HCT116 (cell line): ENCODE data around the gene AIFM1. TPM values are rescaled to one million over a fixed set of nuclear protein-coding genes. Genes with fewer than 3 reads are reported as not detected.

Experiments used
- ATAC-seq: fragments of 200-7000 bp; cut with Tn5 transposase; 2 replicates; pipeline ENCODE4 v1.9.1; 2020; ENCODE audit warnings: mild to moderate bottlenecking, moderate library complexity
- BruUV-seq: library from RNA; stranded (reverse); fragments of 400-500 nt; replicated peaks from 2 replicates; lab custom pipeline; 2021; lab: Mats Ljungman, UMichigan
- CTCF ChIA-PET: fragments of 300-600 bp; sonication (Branson Sonifier 250); formaldehyde crosslinking; loops from one replicate; lab custom pipeline; 2021; ENCODE audit warnings: antibody characterized with exemption; lab: Charles Lee
- POLR2A ChIA-PET: fragments of 300-600, 350-600 bp; sonication (Branson Sonifier 250); formaldehyde crosslinking; loops from one replicate; lab custom pipeline; 2021; ENCODE audit warnings: antibody characterized with exemption; lab: Charles Lee
- RAD21 ChIA-PET, 2 experiments: fragments of 300-600 bp; sonication (Branson Sonifier 250); formaldehyde crosslinking; loops; one replicate each; lab custom pipeline; 2023; ENCODE audit warnings: low total read pairs in 2 of 2; ENCODE audit not compliant: uncharacterized antibody in 2 of 2, unreplicated experiment in 2 of 2, low non-redundant PET in 1 of 2; lab: Charles Lee
- DNase-seq: peaks from one replicate; pipeline ENCODE4 v3.0.0-alpha.2; 2010; ENCODE audit warnings: low read depth, low spot score
- H2AFZ ChIP-seq: fragments of 200-600 bp; shearing (Covaris generic), sonication (generic); 2 replicates; pipeline ENCODE4 v1.6.1; 2017; ENCODE audit warnings: low read depth, mixed run types, mixed read lengths, antibody characterized with exemption, low read length; ENCODE audit not compliant: poor library complexity, severe bottlenecking
- H3K27ac ChIP-seq: 2 replicates; pipeline ENCODE4 v1.5.1; 2012; ENCODE audit warnings: low read depth, low read length
- H3K27me3 ChIP-seq: fragments of 200-600 bp; sonication (generic); 2 replicates; pipeline ENCODE4 v1.6.1; 2016; ENCODE audit warnings: mixed run types, low read length, mixed read lengths; ENCODE audit not compliant: insufficient read depth
- H3K36me3 ChIP-seq, 2 experiments: fragments of 200-500 bp in 1 of 2; fragments of 200-600 bp in 1 of 2; sonication (Bioruptor generic) in 1 of 2; sonication (generic) in 1 of 2; 2 replicates each; pipeline versions ENCODE4 v1.5.1 to v1.6.1; 2014 to 2016; ENCODE audit warnings: low read length in 2 of 2, inconsistent platforms in 1 of 2, mixed read lengths in 1 of 2, mixed run types in 1 of 2; ENCODE audit not compliant: insufficient read depth in 2 of 2, control insufficient read depth in 1 of 2
- H3K4me1 ChIP-seq, 2 experiments: fragments of 200-600 bp in 1 of 2; sonication (generic) in 1 of 2; 2 replicates each; pipeline versions ENCODE4 v1.5.1 to v1.6.1; 2012 to 2017; ENCODE audit warnings: low read length in 2 of 2, inconsistent platforms in 1 of 2, mild to moderate bottlenecking in 1 of 2, mixed read lengths in 1 of 2, mixed run types in 1 of 2, moderate library complexity in 1 of 2; ENCODE audit not compliant: insufficient read depth in 2 of 2, control insufficient read depth in 1 of 2
- H3K4me2 ChIP-seq: fragments of 200-600 bp; sonication (generic); 2 replicates; pipeline ENCODE4 v1.6.1; 2017; ENCODE audit warnings: mixed run types, low read length, mixed read lengths
- H3K4me3 ChIP-seq, 2 experiments: fragments of 200-600 bp in 1 of 2; sonication (generic) in 1 of 2; replicated peaks in 1 of 2; 2 replicates each; pipeline ENCODE4 v1.5.1; 2011 to 2016; ENCODE audit warnings: low read length in 2 of 2, control low read depth in 1 of 2, low read depth in 1 of 2, mild to moderate bottlenecking in 1 of 2, mixed read lengths in 1 of 2, mixed run types in 1 of 2
- H3K79me2 ChIP-seq: fragments of 200-600 bp; sonication (generic); 2 replicates; pipeline ENCODE4 v1.6.1; 2017; ENCODE audit warnings: mild to moderate bottlenecking, mixed run types, low read length, moderate library complexity, mixed read lengths; ENCODE audit not compliant: insufficient read depth
- H3K9ac ChIP-seq: fragments of 200-600 bp; sonication (generic); 2 replicates; pipeline ENCODE4 v1.6.1; 2016; ENCODE audit warnings: low read length, mixed read lengths
- H3K9me2 ChIP-seq: fragments of 200-600 bp; sonication (generic), shearing (Covaris generic); 2 replicates; pipeline ENCODE4 v1.6.1; 2017; ENCODE audit warnings: mixed run types, mild to moderate bottlenecking, moderate library complexity; ENCODE audit not compliant: insufficient read depth
- H3K9me3 ChIP-seq, 2 experiments: fragments of 200-500 bp in 1 of 2; fragments of 200-600 bp in 1 of 2; sonication (Bioruptor generic) in 1 of 2; sonication (generic) in 1 of 2; 2 replicates each; pipeline ENCODE4 v1.6.1; 2014 to 2017; ENCODE audit warnings: low read length in 2 of 2, mixed read lengths in 2 of 2, inconsistent platforms in 1 of 2, low read depth in 1 of 2, mild to moderate bottlenecking in 1 of 2, mixed run types in 1 of 2, moderate library complexity in 1 of 2; ENCODE audit not compliant: control insufficient read depth in 1 of 2, insufficient read depth in 1 of 2
- H4K20me1 ChIP-seq: fragments of 200-600 bp; sonication (generic), shearing (Covaris generic); 2 replicates; pipeline ENCODE4 v1.6.1; 2017; ENCODE audit warnings: mixed run types, mild to moderate bottlenecking, moderate library complexity; ENCODE audit not compliant: insufficient read depth
- CBX3 ChIP-seq: IDR thresholded peaks from 2 replicates; pipeline ENCODE4 v1.6.1; 2012; ENCODE audit warnings: low read depth
- EGR1 ChIP-seq: IDR thresholded peaks from 2 replicates; pipeline ENCODE4 v1.6.1; 2012; ENCODE audit warnings: low read depth
- EZH2 ChIP-seq: fragments of 200-600 bp; sonication (generic); IDR thresholded peaks from 2 replicates; pipeline ENCODE4 v1.6.1; 2017; ENCODE audit warnings: antibody characterized with exemption, mixed run types
- EZH2phosphoT487 ChIP-seq: fragments of 200-600 bp; IDR thresholded peaks from 2 replicates; pipeline ENCODE4 v1.6.1; 2018; ENCODE audit warnings: antibody characterized with exemption, borderline replicate concordance
- FOSL1 ChIP-seq: IDR thresholded peaks from 2 replicates; pipeline ENCODE4 v1.6.1; 2012; ENCODE audit warnings: low read depth
- REST ChIP-seq: IDR thresholded peaks from 2 replicates; pipeline ENCODE4 v1.6.1; 2012; ENCODE audit warnings: low read depth
- ZBTB33 ChIP-seq: IDR thresholded peaks from 2 replicates; pipeline ENCODE4 v1.6.1; 2011; ENCODE audit warnings: mild to moderate bottlenecking, low read length, moderate library complexity; ENCODE audit not compliant: insufficient replicate concordance; ENCODE audit errors: extremely low read depth
- ZFX ChIP-seq: fragments of 450-650 bp; IDR thresholded peaks from 2 replicates; pipeline ENCODE4 v1.6.1; 2017
- intact Hi-C: fragments of 100-400 bp; cut with micrococcal nuclease; formaldehyde crosslinking; loops from 2 replicates; pipeline ENCODE4 v1.10.0; 2022
- total RNA-seq: library from RNA; stranded (reverse); gene quantifications from one replicate; pipeline ENCODE4 v1.2.1, GENCODE V29; 2021; ENCODE audit not compliant: unreplicated experiment

Gene AIFM1
- total RNA-seq, 1 experiment from 2014 or later = 50.0 TPM

- TF ChIP-seq EGR1 (no peak), ZFX (no peak), FOSL1 (no peak), ZBTB33 (no peak), EZH2phosphoT487 (no peak), REST (no peak), EZH2 (no peak), CBX3 (no peak)
- Histone ChIP-seq H3K9ac (no peak overlapping the region), H3K4me3 (no peak overlapping the region), H3K36me3 (no peaks in the 10 kb centered on the region; a peak in 1 of 4 replicates), H3K4me2 (no peak overlapping the region), H3K4me1 (no peaks in the 10 kb centered on the region), H3K79me2 (peaks cover 25% of the 10 kb centered on the region), H3K9me2 (no peaks in the 10 kb centered on the region), H3K27me3 (no peaks in the 10 kb centered on the region), H2AFZ (no peak overlapping the region), H4K20me1 (no peaks in the 10 kb centered on the region), H3K9me3 (no peaks in the 10 kb centered on the region), H3K27ac (no peak overlapping the region)
- CTCF ChIA-PET = no interaction called here
- ATAC-seq = no peak
- no TSS peak for BruUV-seq
- no peak for DNase-seq
- POLR2A ChIA-PET = no interaction called here
- RAD21 ChIA-PET = no interaction called here
- intact Hi-C loops = no loop called here
Observed at GRCh38 chrX:130158311-130158710, 7.3 kb downstream of the AIFM1 start.
